ENCODE data around the gene QPRT. TPM values are rescaled to one million over a fixed set of nuclear protein-coding genes. Genes with fewer than 3 reads are reported as not detected.

Gene QPRT
- total RNA-seq, result under 0.01 and 0.28 TPM in 2 replicates

DNA sequence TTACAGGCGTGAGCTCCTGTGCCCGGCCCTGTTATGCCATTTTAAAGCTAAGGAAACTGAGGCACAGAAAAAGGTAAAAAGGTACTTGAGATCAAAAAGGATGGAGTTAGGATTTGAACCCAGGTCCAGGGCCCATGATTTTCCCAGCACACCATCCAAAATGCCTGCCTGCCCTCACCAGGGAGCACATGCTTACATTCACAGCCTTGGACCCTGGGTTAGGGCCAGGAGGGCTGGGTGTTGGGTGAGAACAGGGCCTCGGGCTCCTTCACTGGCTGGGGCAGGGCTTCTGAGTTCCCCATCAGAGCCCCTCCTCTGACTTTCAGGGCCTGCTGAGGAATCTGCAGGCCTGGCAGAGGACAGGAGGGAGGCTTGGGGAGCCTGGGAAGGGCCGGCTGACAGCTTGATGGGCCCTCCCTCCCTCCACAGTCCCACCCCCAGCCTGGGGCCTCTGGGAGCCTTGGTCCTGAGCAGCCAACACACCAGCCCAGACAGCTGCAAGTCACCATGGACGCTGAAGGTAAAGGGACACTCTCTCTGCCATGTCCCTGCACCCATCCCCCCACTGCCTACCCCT lies at the start of gene QPRT:
Gene QPRT (plus strand): TSS at position 490 of the 577 bp plus-strand sequence. CDS start 18 bp downstream, at position 508.

DNA sequence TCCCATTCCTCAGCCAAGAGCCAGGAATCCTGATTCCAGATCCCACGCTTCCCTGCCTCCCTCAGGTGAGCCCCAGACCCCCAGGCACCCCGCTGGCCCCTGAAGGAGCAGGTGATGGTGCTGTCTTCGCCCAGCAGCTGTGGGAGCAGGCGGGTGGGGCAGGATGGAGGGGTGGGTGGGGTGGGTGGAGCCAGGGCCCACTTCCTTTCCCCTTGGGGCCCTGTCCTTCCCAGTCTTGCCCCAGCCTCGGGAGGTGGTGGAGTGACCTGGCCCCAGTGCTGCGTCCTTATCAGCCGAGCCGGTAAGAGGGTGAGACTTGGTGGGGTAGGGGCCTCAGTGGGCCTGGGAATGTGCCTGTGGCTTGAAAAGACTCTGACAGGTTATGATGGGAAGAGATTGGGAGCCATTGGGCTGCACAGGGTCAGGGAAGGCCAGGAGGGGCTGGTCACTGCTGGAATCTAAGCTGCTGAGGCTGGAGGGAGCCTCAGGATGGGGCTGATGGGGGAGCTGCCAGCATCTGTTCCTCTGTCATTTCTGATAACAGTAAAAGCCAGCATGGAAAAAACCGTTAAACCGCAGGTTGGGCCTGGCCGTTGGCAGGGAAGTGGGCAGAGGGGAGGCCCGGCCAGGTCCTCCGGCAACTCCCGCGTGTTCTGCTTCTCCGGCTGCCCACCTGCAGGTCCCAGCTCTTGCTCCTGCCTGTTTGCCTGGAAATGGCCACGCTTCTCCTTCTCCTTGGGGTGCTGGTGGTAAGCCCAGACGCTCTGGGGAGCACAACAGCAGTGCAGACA lies 15.8 kb upstream of the QPRT start, which contains the start of gene SPN:
Gene SPN (plus strand): TSS at position 232 of the 791 bp plus-strand sequence. CDS start 482 bp downstream, at position 714.

DNA sequence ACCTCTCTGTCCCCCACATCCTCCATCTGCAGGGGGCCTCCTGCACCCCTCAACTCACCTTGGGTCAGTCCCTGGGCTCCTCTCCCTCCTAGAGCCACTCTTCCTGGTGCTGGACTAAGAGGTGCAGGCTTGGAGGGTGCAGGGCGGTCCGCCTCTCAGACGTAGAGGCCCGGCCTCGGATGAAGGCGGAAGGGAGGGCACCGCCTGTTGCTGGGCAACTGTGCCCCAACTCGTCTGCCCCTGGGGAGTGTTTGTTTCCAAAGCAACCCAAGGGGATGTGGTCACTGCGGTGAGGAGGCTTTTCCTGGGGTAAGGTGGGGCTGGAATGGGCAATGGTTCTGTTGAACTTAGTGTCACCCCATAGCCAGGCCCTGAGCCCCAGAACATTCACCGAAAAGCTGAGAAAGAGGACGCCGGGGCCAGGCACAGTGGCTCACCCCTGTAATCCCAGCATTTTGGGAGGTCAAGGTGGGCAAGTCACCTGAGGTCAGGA lies 66.9 kb downstream of the QPRT start, which contains the start of gene C16orf54:
Gene C16orf54 (minus strand): TSS at position 138 of the 493 bp plus-strand sequence. CDS start 1,039 bp downstream, outside the sequence.

Other genes with a start within 250 kb of the QPRT start
- gene BOLA2, start 224.8 kb upstream of the QPRT start, total RNA-seq, result 25.0 and 62.2 TPM in 2 replicates
- gene SLX1B, start 224.6 kb upstream of the QPRT start, total RNA-seq, result 4.6 and 14.4 TPM in 2 replicates
- 0.34 and 0.50 TPM in 2 replicates for gene SULT1A4, start 219.3 kb upstream of the QPRT start, total RNA-seq
- gene NPIPB12, start 172.8 kb upstream of the QPRT start, total RNA-seq, result 8.2 and 40.9 TPM in 2 replicates
- not detected in 2 replicates for gene SPN, start 15.9 kb upstream of the QPRT start, total RNA-seq
- gene C16orf54, start 66.8 kb downstream of the QPRT start, total RNA-seq, result not detected in 2 replicates
- gene ZG16, start 99.1 kb downstream of the QPRT start, total RNA-seq, result not detected in 2 replicates
- 7.0 and 13.0 TPM in 2 replicates for gene KIF22, start 111.6 kb downstream of the QPRT start, total RNA-seq
- gene MAZ, start 127.3 kb downstream of the QPRT start, total RNA-seq, result 151 and 243 TPM in 2 replicates
- gene PRRT2, start 133.0 kb downstream of the QPRT start, total RNA-seq, result not detected in 2 replicates
- 13.9 and 21.5 TPM in 2 replicates for gene PAGR1, start 137.0 kb downstream of the QPRT start, total RNA-seq
- gene MVP, start 141.3 kb downstream of the QPRT start, total RNA-seq, result 74.2 and 246 TPM in 2 replicates
- 45.5 and 62.7 TPM in 2 replicates for gene CDIPT, start 184.0 kb downstream of the QPRT start, total RNA-seq
- 4.8 and 18.9 TPM in 2 replicates for gene SEZ6L2, start 220.4 kb downstream of the QPRT start, total RNA-seq
- 1.6 and 4.4 TPM in 2 replicates for gene ASPHD1, start 221.3 kb downstream of the QPRT start, total RNA-seq
- gene KCTD13, start 247.0 kb downstream of the QPRT start, total RNA-seq, result 9.2 and 13.3 TPM in 2 replicates

Data from nasal cavity respiratory epithelium epithelial cell of viscerocranial mucosa (primary cell).